ENCODE data around the gene IMPACT.

IMPACT gene

GRCh38 chr18:24482821-24483220, 56.4 kb downstream of the IMPACT start:
- no peak for DNase-seq

- no peak for DNase-seq
Measured at GRCh38 chr18:24485681-24486080, 59.2 kb downstream of the IMPACT start.

GRCh38 chr18:24486684-24487083, 60.2 kb downstream of the IMPACT start:
- DNase-seq = no peak

- DNase-seq = no peak
Measured at GRCh38 chr18:24488824-24489493, 62.5 kb downstream of the IMPACT start.

GRCh38 chr18:24490539-24490938, 64.1 kb downstream of the IMPACT start:
- no peak for DNase-seq

- peak; percentile 38 to 50 for DNase-seq
Measured at GRCh38 chr18:24491927-24492834, 65.7 kb downstream of the IMPACT start.

GRCh38 chr18:24494586-24494985, 68.1 kb downstream of the IMPACT start:
- DNase-seq = no peak

- DNase-seq = no peak
Measured at GRCh38 chr18:24497031-24497754, 70.7 kb downstream of the IMPACT start.

GRCh38 chr18:24499814-24500213, 73.3 kb downstream of the IMPACT start:
- no peak for DNase-seq

- DNase-seq = no peak
Measured at GRCh38 chr18:24500217-24500616, 73.7 kb downstream of the IMPACT start.

- DNase-seq = no peak
Measured at GRCh38 chr18:24500766-24501165, 74.3 kb downstream of the IMPACT start.

- DNase-seq = no peak
Measured at GRCh38 chr18:24502667-24503523, 76.4 kb downstream of the IMPACT start.

Data from NCI-H187 (cell line).